ENCODE measurements around the gene KSR1.

The KSR1 gene

DNA sequence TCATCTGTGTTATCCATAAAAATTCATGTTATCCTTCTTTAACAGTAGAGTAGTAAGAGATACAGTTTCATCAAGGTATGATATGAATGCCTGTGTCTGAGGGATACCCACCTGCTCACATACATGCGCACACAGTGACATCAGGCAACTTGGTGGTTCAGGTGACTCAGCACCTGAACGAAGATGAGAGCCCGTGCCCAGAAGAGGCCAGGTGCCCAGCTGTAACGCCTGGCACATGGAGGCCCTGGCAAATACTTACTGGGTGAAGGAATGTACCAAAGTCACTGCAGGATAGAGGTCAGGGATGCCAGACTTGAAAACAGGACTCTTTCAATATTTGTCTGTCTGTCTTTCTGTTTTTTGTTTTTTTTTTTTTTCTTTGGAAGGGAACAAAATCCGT, 102.1 kb downstream of the KSR1 start:
- DNase-seq, result no peak

DNA sequence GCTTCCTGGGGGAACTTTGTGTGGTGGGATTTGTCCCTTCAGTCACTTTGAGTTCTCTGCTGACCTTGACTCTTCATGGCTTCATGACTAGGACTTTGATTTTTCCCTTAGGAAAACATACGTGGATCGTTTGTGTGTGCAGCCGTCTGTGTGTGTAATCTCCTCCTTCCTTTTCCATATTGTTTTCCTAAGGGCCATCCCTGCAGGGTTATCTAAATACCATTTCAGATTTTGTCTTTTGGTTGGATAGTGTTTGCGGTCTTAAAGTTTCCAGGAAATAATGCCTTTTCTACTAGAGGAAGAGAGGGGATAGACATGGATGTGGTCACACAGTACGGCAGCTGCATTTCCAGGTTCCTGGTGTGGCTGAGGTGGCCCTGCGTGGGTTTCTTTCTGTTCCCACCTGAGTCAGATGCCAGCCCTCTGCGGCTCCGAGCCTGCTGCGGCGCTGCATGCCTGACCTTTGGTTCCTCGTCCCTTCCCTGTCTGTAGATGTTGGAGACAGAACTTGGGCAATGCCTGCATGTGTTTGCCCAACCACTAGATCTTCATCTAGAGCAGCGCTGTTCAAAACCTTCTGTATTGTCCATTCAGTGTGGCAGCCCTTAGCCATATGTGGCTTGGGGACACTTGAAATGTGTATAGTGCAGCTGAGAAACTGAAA, 102.7 kb downstream of the KSR1 start:
- DNase-seq, result no peak

DNA sequence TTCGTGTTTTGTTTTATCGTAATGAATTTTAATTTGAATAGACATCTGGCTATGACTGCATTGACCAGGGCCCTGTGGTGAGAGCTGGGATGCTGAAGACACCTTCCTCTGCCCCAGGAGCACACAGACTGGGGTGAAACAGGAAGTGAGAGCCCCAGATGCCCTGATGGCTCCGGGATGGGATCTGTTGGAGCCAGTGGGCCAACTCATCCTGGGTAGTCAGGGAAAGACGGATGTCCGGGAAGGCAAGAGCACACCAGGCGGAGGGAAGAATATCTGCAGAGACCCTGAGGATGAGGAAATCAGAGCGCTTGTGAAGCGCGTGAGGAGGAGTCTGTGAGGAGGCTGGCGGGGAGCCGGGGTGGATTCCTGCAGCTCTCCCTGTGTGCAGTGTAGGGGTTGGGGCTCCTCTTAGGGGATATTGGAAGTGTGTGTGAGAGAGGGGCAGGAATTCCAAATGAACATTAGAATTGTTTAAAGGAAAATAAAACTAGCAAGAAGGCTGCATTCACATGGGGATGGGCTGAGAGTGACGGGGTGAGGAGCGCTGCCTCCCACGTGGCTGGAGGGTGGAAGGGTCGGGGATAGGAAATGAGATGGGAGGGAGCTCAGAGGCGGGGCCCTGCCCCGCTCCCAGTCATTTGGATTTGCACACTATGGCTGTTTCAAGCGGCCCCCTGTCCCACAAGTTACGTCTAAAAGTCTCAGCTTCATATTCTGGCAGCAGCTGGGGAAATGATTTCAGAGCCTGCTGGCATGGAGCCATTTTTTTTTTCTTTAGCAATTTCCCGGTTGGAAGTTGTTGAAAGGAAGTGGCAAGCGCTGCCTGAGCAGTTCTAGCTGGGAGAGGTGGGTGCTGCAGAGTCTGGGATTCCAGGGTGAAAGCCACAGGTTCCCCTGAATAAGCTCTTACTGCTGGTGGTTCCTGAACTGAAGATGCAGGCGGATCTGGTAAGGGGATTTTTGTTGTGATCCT, 103.5 kb downstream of the KSR1 start:
- DNase-seq, result no peak

DNA sequence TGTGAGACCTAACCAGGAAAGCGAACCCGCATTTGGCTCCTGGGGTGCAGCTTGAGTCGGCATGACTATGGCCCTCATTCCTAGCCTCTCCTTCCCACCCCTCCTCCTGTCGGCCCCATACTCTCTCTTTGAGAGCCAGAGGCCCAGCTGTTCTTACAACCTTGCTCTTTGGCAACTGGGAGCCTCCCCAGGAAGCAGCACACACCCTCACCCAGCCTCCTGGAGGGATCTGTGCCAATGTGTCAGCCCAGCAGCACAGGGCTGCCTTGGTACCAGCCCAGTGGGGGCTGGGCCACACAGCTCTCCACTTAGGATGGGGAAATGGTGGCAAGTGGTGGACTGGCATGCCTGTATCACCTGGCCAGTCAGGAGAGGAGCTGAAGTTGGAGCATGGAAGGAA, 104.4 kb downstream of the KSR1 start:
- DNase-seq, result no peak

DNA sequence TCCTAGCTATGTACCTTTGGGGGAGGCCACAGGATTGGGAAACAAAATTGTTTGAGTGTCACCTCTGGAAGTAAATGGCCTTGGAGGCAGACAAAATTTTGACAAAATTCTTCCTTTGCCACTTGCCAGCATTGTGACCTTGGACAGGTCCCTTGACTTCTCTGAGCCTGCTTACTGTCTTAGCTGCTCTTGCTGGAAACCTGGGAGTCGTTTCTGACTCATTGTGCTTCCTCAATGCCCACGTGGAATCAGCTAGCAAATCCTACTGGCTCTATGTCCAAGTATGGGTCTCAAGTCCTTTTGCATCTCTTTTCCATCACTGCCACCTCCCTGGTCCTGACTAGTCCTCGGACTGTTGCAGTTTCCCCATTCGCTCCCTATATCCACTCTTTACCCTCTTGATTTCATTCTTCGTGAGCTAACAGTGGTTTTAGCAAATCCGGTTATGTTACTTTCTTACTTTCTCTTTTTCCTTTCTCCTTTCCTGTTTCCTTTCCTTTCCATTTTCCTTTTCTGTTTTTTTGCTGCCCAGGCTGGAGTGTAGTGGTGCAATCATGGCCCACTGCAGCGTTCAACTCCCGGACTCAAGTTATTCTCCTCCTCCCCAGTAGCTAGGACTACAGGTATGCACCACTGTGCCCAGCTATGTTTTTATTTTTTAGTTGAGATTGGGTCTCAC, 106.7 kb downstream of the KSR1 start:
- no peak for DNase-seq

DNA sequence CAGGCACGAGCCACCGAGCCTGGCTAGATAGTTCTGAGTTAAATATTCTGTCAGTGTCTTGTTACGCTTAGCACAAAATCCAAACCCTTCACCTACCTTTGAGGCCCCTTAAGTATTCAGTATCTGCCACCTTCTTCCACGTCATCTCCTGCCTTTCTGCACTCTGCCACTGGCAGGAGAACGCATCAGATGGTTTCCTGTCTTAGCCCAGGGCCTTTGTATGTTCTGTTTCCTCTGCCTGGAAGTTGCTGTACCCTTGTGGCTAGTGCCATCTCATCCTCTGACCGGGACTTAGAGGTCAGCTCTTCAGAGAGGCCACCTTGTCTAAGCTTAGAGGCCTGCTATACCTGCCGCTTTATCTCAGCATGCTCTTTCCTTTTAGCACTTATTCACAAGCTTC, 107.3 kb downstream of the KSR1 start:
- no peak for DNase-seq

DNA sequence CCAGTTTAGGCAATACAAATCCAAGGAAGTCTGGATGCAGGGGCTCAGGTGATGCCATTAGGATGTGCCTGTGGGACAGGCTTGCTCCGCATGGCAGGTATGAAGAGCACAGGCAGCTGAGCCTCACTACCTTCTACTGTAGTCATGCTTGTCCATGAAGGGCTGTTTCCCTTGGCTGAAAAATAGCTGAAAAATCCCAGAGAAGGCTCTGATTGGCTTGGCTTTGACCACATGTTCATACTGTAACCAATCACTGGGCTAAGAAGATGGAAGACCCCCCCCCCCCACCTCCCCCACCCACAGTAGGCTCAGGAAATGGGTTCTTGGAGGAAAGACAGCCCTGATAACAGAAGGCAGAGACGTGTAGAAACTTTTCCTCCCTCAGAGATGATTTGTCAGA, 108.2 kb downstream of the KSR1 start:
- no peak for DNase-seq

DNA sequence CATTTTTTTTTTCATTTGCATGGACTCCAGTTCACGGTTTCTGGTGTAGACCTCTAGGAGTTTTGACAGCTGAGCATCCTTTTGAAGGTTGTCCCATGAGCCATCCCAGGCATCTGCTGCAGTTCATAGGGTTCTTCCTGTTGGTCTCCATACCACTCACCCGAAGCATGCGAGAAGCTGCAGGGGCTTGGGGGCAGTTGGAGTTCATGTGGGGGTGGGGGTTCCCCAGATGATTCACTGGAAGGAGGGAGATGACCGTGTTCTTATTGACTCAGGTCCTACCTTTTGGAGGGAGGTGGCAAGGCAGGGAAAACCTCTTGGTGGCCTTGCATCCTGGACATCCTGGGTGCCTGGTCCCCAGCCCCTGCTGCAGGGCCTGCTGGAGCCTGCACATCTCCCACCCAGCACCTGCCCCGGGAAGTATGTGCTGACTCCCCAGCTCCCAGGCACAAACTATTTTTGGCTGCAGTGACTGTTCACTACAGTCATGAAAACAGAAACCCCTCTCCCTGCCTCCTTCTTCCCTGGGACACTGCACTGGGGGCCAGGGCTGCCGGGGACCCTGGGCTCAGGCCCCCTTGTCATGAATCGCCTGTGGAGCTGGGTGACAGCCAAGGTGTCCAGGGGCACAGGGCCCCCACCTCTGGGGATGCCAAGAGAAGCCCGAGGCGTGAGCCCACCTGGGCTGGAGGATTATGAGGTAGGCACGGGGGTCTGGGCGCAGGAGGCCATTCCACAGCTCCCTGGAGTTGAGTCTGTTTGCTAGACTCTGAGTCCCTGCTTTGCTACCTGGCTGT, 109.8 kb downstream of the KSR1 start:
- no peak for DNase-seq

DNA sequence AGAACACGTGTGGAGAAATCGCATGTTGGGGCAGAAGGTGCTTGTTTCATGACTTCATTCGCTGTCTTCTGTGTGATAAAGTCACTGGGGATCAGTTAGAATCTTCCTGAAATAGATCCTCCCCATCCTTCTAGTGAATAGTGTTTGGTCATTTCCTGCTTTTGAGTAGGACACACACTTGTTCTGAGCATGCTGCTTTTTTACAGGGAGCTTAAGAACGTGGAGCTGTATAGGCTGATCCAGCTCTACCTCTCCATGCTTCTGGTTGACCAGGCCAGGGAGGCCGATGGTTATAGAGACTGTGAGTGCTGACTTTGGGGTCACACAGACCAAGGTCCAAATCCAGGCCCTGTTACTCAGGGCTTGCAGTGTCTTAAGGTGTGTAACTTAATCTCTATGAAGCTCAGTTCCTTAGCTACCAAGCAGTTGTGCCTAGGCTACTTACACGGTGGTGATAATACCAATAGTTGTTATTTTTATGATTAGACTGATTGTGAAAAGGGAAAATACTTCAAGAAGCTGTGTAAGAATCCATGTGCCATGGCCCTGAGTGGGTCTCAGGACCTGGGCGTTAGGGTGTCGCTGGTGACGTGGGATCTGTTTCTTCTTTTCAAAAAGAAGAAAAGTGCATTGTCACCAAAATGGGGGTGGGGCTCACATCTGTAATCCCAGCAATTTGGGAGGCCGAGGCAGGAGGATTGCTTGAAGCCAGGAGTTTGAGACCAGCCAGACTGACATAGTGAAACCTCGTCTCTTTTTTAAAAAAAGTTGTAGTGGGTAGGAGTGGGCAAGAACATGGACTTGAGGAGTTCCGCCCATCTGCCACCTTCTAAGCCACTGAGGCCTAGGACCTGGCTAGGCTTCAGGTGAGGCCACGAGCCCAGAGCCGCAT, 110.7 kb downstream of the KSR1 start:
- no peak for DNase-seq

DNA sequence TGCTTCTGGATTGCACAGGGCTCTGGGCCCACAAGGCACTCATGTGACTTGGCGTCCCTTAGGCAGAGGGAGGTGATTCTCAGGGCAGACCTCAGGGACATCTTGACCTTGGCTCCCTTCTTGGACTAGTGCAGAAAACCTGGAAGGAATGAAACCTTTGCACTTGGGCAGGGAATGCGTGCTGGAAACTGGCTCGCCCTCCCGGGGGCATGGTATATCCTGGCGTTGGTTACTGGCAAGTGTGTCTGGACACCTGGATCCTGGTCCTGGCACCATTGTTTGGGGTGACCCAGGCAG, 111.3 kb downstream of the KSR1 start:
- DNase-seq, result no peak

DNA sequence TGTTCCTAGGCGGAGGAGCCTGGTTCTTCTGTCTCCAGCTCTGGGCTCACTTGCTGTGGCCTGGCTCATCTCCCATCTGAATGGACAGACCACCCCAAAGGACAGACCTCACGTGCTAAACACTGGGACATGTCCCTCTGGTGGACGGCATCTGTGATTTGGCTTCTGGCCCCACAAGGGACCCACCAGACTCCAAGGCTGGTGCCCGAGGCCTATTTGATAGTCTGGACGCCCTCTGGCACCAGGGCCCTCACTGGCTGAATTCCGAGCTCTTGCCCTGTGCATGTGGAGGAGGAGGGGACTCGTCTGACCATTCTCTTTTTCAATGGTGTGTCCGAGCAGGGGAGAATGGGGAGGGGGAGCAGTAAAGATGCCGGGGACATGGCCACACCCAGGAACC, 112.0 kb downstream of the KSR1 start:
- no peak for DNase-seq

DNA sequence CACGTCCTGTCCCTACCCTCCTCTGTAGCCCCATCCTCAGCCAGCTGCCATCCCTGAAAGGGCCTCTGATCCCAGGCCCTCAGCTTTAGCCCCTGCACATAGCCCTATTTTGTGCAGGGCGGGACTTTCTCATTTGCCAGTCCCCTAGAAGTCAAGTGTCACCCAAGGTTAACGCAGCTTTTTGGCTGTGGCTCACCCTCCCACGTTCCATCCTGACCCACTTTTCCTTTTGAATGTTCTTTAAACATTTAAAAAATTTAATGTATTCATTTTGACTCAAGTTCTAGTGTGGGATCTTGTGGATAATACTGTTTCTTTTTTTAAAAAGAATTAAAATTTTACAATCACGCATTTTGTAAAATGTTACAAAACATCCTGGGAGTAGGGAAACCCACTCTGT, 112.6 kb downstream of the KSR1 start:
- no peak for DNase-seq

DNA sequence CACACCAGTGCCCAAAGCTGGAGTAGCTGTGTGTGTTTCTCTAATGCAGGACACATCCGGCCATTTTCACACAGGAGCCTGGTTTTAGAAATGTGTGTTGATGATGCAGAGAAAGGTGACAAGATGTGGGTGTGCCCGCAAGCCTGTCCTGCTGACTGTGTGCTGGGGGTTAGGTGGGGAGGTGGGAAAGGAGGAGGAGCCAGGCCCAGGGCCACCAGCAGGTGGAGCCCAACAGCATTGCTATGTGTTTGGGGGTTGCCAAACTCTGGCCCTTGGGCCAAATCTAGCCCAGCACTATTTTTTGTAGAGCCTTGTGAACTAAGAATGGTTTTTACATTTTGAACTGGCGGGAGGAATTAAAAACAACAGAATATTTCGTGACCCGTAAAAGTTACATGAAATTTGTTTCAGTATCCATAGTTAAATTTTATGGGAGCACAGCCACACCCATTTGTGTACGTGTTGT, 113.0 kb downstream of the KSR1 start:
- DNase-seq, result no peak

DNA sequence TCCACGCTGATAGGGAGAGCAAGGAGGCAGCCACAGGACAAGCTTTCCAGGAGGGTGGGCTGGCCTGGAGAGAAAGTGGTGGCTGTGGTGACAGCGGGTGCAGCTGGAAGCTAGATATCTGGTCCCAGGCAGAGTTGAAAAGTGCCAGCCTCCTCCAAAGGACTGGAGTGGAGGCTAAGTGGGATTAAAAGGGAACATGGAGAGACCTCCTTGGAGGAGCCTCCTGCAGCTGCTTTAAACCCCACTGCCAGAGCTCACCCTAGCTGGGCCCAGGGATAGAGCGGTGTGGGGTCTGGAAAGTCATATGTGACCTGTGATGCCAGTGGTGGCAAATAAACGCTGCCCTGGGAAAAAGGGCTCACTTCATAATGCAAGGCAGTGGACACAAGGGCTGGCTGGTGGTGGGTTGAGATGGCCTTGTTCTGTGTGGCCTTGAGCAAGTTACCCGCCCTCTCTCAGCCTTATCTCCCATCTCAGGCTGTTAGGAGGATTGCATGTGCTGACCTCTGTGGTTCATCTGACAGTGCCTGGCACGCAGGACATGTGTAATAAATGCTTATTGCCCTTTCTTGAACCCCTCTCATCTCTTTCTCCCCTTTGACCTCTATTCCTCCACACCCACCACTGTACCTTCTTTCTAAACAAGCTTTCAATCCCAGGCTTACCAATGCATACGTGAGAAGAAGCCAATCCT, 113.8 kb downstream of the KSR1 start:
- DNase-seq, result no peak

DNA sequence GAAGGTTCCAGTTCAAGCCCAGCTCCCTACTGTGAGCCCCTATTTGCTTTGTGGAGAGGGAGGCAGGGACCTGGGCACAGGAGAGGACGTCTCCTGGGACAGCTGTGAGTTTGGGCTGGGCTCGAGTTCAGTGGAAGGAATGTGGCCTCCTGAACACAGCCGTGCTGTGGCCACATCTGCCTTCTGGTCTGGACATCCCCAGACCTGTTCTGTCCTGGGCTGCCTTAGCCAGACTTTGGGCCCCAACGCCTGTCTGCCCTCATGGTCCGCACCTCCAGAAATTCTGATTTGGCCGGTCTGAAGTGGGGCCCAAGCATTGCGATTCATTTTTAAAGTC, 114.3 kb downstream of the KSR1 start:
- DNase-seq, result no peak

DNA sequence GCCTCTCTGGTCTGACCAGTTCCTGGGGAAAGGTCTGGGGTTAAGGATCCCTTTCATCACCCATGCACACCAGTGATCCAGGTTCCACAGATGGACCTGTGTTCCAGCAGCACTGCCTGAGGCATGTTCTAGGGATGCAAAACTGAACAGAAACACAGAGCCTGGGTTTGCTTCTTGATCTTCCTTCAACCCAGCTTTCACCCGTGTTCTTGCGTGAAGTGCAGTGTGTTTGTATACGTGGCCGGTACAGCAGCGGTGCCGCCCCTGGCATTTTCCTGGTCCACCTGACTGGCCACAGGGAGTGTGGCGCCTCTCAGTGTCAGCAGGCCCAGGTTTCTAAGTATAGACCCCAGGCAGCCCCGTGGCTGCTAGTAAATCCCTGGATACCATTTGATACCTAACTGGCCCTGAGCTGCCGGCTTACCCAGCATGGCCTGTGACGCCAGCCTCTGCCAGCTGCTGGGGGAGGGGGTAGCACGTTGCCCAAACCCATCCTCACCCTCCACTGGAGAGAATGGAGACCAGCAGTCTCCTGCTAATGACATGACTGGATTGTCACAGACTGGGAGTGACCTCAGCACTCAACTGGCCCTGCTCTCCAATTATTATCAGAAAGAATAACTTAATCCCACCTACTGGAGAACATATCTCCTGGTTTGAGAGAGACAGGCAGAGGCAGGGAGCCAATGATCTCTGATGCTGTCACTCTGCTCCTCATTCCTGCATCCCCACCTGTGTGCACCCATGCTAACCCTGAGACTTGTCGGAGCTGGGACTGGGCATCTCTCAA, 115.5 kb downstream of the KSR1 start:
- DNase-seq, result no peak

DNA sequence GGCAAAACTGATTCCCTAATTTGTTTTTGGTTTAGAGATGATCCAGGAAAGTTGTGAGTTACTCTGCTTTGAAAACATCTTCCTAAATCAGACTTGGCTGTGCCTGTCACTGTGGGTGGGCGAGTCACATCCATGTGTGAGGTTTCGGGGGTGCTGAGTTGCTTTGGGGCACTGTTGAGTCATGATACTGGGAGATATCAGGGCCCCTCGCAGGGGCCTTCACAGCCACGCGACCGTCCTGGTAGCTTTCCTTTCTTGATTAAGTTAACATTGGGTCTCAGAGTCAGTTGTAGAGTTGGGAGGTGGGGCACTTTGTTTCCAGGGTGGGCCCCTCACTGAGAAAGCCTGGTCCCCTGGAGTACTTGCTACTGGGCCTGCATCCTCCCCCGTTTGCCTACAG, 116.4 kb downstream of the KSR1 start:
- no peak for DNase-seq

DNA sequence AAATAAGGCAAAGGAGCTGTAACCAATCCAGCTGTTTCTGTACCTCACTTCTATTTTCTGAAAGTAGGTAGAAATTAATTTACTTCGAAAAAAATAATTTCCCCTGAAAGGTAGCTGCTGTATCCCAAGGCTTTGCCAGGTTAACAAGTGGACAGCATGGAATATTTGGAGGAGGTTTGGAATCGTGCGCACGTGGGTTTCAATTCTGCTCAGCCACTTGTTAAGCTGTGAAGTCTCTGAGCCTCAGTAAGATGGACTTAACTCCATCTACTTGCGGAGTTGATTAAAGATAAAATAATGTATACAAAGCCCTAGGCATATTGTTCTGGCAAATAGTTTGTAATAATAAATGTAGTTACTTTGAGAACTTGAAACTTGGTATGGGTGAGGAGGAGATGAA, 117.3 kb downstream of the KSR1 start:
- no peak for DNase-seq

DNA sequence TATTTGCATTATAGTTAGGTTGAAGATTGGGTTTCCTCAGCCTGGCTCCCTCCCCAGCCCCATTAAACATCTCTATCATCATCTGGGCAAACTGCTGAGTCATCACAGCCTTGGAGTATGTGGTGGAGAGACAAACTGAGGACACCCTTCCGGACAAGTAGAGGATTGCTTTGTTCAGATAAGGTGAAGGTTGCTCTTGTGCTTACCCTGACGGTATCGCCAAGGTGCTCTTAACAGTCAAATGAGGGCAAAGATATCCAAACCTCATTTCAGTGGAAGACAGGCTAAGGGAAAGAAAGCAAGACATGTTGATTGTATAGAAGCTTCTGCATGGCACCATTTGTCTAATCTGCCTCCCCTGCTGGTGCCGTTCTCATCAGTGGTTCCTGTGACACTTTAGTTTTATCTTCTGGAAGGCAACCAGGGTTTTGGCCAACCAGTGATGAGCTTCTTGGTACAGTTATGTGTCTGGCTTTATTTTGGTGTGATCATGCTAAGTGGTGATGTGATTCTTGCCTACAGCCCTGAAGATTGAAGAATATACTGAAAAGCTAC, 117.8 kb downstream of the KSR1 start:
- no peak for DNase-seq
